NCI-H524 treated with DMSO at 0.1 percent for 48 hours (cell line): Measurements from ENCODE around the gene BAG3.
"Not testable (repeated sequence)": the region's sequence is repeated elsewhere in the genome, so short reads cannot be mapped to it uniquely, and the experiment has no call there.

Experiments used
- DNase-seq: peaks from one replicate; lab custom pipeline; 2025; lab: John Stamatoyannopoulos, UW

BAG3 gene

GRCh38 chr10:119640875-119641526, 10.2 kb upstream of the BAG3 start:
- DNase-seq = no peak

GRCh38 chr10:119642556-119643111, 8.5 kb upstream of the BAG3 start:
- no peak for DNase-seq

- no peak for DNase-seq
Measured at GRCh38 chr10:119643306-119644204, 7.6 kb upstream of the BAG3 start.

- DNase-seq = no peak
Measured at GRCh38 chr10:119644205-119644814, 6.9 kb upstream of the BAG3 start.

GRCh38 chr10:119644994-119645393, 6.2 kb upstream of the BAG3 start:
- DNase-seq = no peak

- DNase-seq = no peak
Measured at GRCh38 chr10:119650062-119650461, 1.1 kb upstream of the BAG3 start.

- DNase-seq = no peak
Measured at GRCh38 chr10:119651514-119652360, 557 bp downstream of the BAG3 start.

GRCh38 chr10:119652361-119652730, 1.2 kb downstream of the BAG3 start:
- DNase-seq = no peak

GRCh38 chr10:119653209-119653608, 2.0 kb downstream of the BAG3 start:
- no peak for DNase-seq

- no peak for DNase-seq
Measured at GRCh38 chr10:119653916-119654315, 2.7 kb downstream of the BAG3 start.

GRCh38 chr10:119654540-119654939, 3.4 kb downstream of the BAG3 start:
- DNase-seq = no peak

GRCh38 chr10:119655566-119656001, 4.4 kb downstream of the BAG3 start:
- no peak for DNase-seq

- no peak for DNase-seq
Measured at GRCh38 chr10:119656760-119657159, 5.6 kb downstream of the BAG3 start.

- no peak for DNase-seq
Measured at GRCh38 chr10:119657725-119658124, 6.5 kb downstream of the BAG3 start.

- DNase-seq = no peak
Measured at GRCh38 chr10:119658274-119658673, 7.1 kb downstream of the BAG3 start.

- DNase-seq = no peak
Measured at GRCh38 chr10:119659951-119660350, 8.8 kb downstream of the BAG3 start.

- not testable (repeated sequence) for DNase-seq
Measured at GRCh38 chr10:119662076-119662605, 11.0 kb downstream of the BAG3 start.

GRCh38 chr10:119663866-119664698, 12.9 kb downstream of the BAG3 start:
- DNase-seq = no peak

GRCh38 chr10:119665901-119666708, 14.9 kb downstream of the BAG3 start:
- no peak for DNase-seq

- DNase-seq = no peak
Measured at GRCh38 chr10:119666709-119667004, 15.5 kb downstream of the BAG3 start.
